Loucy (cell line): Measurements from ENCODE around the gene CCK.

ENCODE experiments used
- CTCF ChIP-seq: fragments of 200-600 bp; sonication (generic); conservative IDR thresholded peaks from 2 replicates; pipeline ENCODE4 v1.5.1; 2014; ENCODE audit warnings: mild to moderate bottlenecking, antibody characterized with exemption, low read length
- EZH2phosphoT487 ChIP-seq: fragments of 200-600 bp; IDR thresholded peaks from 2 replicates; pipeline ENCODE4 v1.6.1; 2018; ENCODE audit warnings: antibody characterized with exemption, mild to moderate bottlenecking, moderate library complexity, borderline replicate concordance

DNA sequence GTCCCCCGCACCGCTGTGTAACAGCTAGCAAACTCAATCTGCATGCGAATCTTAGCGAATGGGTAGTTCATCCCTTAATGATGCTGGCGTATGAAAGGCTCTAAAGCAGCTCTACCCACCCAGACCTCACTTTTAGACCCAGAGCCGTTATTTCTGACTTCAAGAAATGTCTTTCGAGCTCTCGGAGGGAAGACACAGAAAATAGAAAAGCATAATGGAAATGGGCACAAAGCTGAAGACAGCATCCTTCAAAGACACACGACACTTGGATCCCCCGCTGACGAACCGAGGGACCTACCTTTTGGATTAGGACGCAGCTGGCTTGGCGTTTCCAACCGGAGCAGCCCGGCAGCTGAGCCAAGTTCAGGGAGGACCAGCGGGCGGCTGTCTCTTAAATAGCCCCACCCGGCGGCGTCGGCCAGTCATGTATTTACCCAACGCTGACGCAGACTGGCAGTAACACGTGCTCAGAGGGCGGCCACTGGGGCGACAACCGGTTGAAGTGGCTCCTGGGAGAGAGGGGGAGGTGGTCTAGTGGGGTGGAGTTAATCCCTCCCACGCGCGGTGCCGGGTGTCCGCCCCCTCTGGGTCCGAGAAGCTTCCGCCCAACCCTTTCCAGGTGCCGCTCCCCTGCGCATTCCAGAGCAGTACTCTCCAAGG is 1.5 kb downstream of the CCK start:
- TF ChIP-seq CTCF (no peak), EZH2phosphoT487 (no peak)
